ENCODE results near the gene NRG3.

The NRG3 gene

GRCh38 chr10:81874875-81875466, at the start of gene NRG3:
TSS of gene NRG3 (plus strand) at chr10:81875194.
- FAIRE-seq (no peak), DNase-seq (ENCODE audit: insufficient read length, low spot score) (no peak)

- FAIRE-seq: no peak
Measured at GRCh38 chr10:81828251-81828650, 46.7 kb upstream of the NRG3 start.

GRCh38 chr10:81831060-81831459, 43.9 kb upstream of the NRG3 start:
- DNase-seq (ENCODE audit: insufficient read length, low spot score): no peak
- no peak for FAIRE-seq

More at GRCh38 chr10:81828251-81828650, 46.7 kb upstream of the NRG3 start:
- no peak for DNase-seq (ENCODE audit: insufficient read length, low spot score)

- FAIRE-seq (no peak), DNase-seq (ENCODE audit: insufficient read length, low spot score) (no peak)
Measured at GRCh38 chr10:81838950-81839349, 36.0 kb upstream of the NRG3 start.

GRCh38 chr10:81843042-81843441, 32.0 kb upstream of the NRG3 start:
- DNase-seq (ENCODE audit: insufficient read length, low spot score) (no peak), FAIRE-seq (no peak)

GRCh38 chr10:81847675-81848074, 27.3 kb upstream of the NRG3 start:
- no peak for FAIRE-seq
- no peak for DNase-seq (ENCODE audit: insufficient read length, low spot score)

GRCh38 chr10:81848514-81848913, 26.5 kb upstream of the NRG3 start:
- no peak for FAIRE-seq
- no peak for DNase-seq (ENCODE audit: insufficient read length, low spot score)

- no peak for FAIRE-seq
Measured at GRCh38 chr10:81848931-81849330, 26.1 kb upstream of the NRG3 start.

GRCh38 chr10:81862596-81862995, 12.4 kb upstream of the NRG3 start:
- DNase-seq (ENCODE audit: insufficient read length, low spot score) (no peak), FAIRE-seq (no peak)

More at GRCh38 chr10:81848931-81849330, 26.1 kb upstream of the NRG3 start:
- DNase-seq (ENCODE audit: insufficient read length, low spot score): no peak

GRCh38 chr10:81863771-81864170, 11.2 kb upstream of the NRG3 start:
- no peak for FAIRE-seq
- no peak for DNase-seq (ENCODE audit: insufficient read length, low spot score)

GRCh38 chr10:81865581-81865980, 9.4 kb upstream of the NRG3 start:
- no peak for FAIRE-seq
- no peak for DNase-seq (ENCODE audit: insufficient read length, low spot score)

- peak; percentile 60 for FAIRE-seq
- DNase-seq (ENCODE audit: insufficient read length, low spot score): no peak
Measured at GRCh38 chr10:81866753-81867152, 8.2 kb upstream of the NRG3 start.

- FAIRE-seq: no peak
Measured at GRCh38 chr10:81870472-81870871, 4.5 kb upstream of the NRG3 start.

GRCh38 chr10:81871558-81871957, 3.4 kb upstream of the NRG3 start:
- FAIRE-seq (no peak), DNase-seq (ENCODE audit: insufficient read length, low spot score) (no peak)

More at GRCh38 chr10:81870472-81870871, 4.5 kb upstream of the NRG3 start:
- no peak for DNase-seq (ENCODE audit: insufficient read length, low spot score)

- no peak for FAIRE-seq
Measured at GRCh38 chr10:81872206-81872862, 2.7 kb upstream of the NRG3 start.

GRCh38 chr10:81873231-81873931, 1.6 kb upstream of the NRG3 start:
- FAIRE-seq (no peak), DNase-seq (ENCODE audit: insufficient read length, low spot score) (no peak)

More at GRCh38 chr10:81872206-81872862, 2.7 kb upstream of the NRG3 start:
- no peak for DNase-seq (ENCODE audit: insufficient read length, low spot score)

- FAIRE-seq (no peak), DNase-seq (ENCODE audit: insufficient read length, low spot score) (no peak)
Measured at GRCh38 chr10:81873932-81874816, 820 bp upstream of the NRG3 start.

- no peak for FAIRE-seq
- DNase-seq (ENCODE audit: insufficient read length, low spot score): no peak
Measured at GRCh38 chr10:81875467-81876252, 666 bp downstream of the NRG3 start.

- FAIRE-seq (no peak), DNase-seq (ENCODE audit: insufficient read length, low spot score) (no peak)
Measured at GRCh38 chr10:81876253-81877077, 1.5 kb downstream of the NRG3 start.
